Activated CD8-positive, alpha-beta memory T cell treated with anti-CD3 and anti-CD28 coated beads, Interleukin-2, amount 50 U/mL, for 48 hours (primary cell): ENCODE results near the gene GLMP.
"Not testable (repeated sequence)": the region's sequence is repeated elsewhere in the genome, so short reads cannot be mapped to it uniquely, and the experiment has no call there.

ENCODE experiments used
- DNase-seq: peaks from one replicate; pipeline ENCODE4 v3.0.0-alpha.2; 2020

Gene GLMP, protein sequence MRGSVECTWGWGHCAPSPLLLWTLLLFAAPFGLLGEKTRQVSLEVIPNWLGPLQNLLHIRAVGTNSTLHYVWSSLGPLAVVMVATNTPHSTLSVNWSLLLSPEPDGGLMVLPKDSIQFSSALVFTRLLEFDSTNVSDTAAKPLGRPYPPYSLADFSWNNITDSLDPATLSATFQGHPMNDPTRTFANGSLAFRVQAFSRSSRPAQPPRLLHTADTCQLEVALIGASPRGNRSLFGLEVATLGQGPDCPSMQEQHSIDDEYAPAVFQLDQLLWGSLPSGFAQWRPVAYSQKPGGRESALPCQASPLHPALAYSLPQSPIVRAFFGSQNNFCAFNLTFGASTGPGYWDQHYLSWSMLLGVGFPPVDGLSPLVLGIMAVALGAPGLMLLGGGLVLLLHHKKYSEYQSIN

DNA sequence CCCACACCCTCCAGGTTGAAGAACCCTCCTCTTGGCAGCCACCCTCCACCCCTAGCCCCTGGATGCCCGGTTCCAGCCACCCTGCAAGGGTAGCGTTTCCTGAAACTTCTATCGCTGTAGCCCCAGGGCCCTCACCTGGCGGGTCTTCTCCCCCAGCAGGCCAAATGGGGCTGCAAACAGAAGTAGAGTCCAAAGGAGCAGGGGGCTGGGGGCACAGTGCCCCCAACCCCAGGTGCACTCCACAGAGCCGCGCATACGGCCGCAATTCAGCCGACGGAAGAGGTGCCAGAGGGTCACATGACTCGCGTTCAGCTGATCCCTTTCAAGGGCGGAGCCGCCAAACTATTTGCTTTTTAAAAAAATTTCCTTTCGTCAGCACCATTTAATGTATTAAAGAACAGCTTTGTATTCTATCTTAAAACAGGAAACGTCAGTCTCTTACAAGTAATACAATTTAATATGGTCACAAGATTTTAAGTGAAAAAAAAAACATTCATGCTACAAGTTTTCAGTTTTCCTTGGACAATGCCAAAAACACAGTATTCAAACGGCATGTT, at the start of gene GLMP:
Gene GLMP, minus strand, starts transcription at position 289 of the 557 bp plus-strand sequence. Its CDS starts 34 bp downstream, at position 255.
- DNase-seq = peak; percentile 75

DNA sequence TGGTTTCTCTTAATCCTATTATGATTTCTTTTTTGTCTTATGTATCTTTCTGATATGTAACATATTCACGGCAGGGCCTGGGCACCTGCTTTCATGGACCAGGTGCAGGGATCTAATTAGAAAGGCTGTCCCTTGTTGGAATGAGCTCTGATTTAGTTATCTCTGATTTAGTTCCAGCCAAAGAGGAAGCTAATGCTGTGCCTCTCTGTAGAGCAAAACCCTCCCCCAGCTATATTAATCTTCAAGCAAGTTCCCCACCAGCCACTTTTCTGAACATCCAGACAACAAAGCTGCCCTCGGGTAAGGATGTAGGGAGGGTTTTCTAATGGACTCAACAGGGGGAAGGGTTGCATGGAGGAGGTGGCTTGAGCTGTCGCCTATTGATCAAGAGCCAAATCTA, 48.9 kb upstream of the GLMP start:
- DNase-seq = no peak

DNA sequence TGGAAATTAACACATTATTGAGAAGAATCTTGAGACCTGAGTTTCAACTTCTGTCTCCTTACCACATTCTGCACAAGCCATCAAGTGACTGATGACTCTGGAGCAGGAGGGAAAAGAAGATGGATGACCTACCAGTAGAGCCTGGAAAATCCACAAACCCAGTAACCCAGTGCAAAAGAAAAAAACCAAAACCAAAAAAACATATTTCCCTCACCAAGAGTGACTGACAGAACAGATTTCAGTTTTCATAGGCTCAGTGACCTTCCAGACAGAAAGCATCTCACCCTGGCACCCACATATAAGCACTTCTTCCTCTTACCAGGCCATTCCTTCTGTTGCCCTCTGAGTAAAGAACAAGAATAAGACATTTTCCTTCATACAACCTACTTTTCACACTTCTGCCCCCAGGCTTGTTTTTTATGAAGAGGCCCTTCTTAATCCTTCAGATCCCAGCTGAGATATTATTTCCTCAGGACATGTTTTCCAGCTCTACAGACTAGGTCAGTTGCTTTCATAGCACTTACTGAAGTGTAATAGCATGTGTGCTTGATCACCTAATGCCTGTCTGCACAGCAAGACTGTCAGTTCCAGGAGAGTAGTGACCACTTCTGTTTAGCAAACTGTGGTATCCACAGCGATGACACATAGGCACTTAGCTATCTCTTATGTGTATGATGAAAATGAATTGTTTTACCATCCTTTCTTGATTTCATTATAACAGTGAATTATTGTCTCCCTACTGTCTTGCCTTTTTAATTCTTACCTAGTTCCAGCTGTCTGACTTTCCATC, 46.9 kb upstream of the GLMP start:
- DNase-seq = no peak

DNA sequence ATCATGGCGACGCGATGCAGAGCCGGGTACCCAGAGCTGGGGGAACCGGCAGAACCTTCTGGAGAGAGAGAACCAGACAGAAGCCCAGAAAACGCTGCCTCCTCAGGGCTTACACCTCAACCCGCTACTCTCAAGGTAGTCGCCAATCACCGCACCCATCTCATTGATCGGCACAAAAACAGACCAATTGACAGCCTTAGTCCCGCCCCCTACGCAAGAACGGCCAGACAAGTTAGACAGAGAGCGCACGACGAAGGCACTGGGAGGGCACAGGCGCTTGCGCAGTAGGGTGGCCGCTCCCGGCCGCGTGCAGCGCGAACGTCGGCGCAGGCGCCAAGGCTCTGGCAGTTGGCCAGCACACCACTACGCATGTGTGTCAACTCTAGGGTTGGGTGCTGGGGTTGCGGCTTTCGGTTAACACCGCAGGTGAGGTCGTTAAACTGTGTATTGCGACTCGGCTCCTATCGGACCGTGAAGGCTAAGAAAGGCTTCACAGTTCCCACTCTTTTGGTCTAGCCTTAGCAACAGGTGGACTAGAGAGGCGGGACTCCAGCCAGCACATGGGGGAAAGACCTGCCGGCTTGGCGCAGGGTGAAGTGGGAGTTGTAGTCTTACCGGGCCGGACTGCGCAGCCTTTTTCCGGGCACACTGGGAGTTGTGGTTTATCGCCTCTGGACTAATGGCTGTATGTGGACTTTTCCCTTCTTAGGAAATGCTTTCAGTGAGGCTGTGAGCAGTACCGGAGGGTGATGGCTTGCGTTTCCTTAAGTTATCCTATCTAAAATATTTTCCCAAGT, 42.9 kb upstream of the GLMP start, which contains the start of the genes CCT3 and TSACC:
Gene CCT3, minus strand, starts transcription at position 113 of the 797 bp plus-strand sequence. Its CDS starts 108 bp downstream, at position 5.
Gene TSACC, plus strand, starts transcription at position 347 of the 797 bp plus-strand sequence. CDS start 1,232 bp downstream, outside the sequence.
- DNase-seq = peak; percentile 100

DNA sequence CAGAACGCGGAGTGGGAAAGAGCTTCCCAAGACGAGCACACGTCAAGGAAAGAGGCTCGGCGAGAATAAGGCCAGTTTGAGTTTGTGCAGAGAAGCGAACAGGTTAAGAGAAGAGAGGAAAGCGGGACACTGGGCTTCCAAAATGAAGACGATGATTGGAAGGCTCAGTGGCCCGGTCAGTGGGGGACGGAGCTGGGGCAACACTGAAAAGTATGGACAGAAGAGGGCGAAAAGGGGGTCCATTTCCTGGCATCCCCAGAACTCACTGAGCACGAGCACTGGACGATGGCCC, 42.4 kb upstream of the GLMP start:
- DNase-seq = no peak

DNA sequence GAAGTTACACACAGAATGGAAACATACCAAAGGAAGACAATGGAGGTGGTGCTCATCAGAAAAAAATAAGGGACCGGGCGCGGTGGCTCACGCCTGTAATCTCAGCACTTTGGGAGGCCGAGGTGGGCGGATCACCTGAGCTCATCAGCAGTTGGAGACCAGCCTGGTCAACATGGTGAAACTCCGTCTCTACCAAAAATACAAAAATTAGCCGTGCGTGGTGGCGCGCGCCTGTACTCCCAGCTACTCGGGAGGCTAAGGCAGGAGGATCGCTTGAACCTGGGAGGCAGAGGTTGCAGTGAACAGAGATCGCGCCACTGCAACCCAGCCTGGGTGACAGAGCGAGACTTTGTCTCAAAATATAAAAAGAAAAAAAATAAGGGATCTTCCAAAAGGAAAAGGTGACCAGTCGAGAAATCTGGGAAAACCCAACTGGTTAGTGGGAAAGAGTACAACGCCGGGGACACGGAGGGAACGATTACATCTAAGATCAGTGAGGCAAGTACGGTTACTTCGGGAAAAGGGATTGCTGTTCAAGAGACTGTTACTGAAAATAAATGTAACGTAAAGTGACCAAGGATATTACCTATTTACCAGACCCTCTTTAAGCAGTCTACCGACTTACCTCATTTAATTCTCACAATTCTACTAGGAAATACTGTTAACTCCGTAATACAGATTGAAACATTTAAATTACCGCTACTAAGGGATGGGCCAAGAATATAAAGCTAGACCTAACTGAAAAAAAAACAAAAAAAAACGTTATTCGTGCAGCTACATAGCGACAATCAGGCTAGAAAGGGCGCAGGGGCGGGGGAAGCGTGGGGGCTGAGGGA, 41.8 kb upstream of the GLMP start:
- no peak for DNase-seq

DNA sequence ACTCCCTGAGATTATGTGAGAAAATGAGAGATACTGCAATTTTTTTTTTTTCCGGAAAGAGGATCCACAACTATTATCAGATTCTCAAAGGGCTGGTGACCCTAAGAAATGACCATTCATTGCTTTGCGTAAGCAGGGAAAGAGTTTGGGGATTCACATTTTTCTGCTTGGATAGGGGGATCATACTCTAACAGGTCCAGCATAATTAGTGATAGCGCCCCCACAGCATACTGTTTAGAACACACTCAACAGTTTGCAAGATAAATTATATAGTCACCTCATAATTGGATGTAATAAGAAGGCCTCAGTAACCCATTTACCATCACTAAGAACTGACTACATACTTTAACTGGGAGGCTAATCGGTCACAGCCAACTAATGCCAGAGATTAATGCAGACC, 40.8 kb upstream of the GLMP start:
- no peak for DNase-seq

DNA sequence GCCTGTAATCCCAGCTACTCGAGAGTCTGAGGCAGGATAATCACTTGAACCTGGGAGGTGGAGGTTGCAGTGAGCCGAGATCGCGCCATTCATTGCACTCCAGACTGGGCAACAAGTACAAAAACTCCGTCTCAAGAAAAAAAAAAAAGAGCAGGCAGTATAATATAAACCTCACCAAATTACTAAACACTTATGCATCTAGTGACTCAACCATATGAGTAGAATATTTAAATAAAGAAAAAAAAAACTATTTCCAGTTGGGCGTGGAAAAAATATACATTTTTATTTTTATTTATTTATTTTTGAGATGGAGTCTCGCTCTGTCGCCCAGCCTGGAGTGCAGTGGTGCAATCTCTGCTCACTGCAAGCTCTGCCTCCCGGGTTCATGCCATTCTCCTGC, 27.7 kb upstream of the GLMP start:
- not testable (repeated sequence) for DNase-seq

DNA sequence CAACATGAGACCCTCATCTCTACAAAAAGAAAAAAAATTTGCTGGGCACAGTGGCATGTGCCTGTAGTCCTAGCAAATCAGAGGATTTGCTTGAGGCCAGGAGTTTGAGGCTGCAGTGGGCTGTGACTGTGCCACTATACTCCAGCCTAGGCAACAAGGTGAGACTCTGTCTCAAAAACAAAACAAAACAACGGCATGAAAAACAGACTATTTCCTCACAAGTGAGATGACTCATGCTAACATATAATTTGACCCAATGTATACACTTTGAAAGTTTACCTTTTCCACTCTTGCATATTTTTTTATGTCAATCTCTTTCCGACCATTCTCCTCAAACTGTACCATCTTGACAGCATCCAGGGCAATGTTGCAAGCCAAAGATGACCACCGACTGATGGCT, 25.1 kb upstream of the GLMP start:
- no peak for DNase-seq

DNA sequence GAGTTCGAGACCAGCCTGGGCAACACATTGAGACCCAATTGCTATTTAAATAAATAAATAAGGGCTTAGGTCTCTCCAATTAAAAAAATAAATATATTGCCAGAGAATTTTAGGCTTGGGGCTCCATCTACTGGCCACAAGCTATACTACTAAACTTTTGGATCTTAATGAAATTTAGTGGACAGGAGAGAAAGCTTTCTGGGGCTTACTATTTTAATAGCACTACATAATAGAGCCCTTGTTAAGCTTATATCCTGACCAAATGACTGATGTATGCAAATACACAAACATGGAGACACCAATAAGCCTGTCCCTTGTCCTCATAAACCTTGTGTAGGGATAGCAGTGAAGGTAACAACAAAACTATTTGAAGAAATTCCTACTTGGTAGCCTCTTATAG, 24.2 kb upstream of the GLMP start:
- no peak for DNase-seq

DNA sequence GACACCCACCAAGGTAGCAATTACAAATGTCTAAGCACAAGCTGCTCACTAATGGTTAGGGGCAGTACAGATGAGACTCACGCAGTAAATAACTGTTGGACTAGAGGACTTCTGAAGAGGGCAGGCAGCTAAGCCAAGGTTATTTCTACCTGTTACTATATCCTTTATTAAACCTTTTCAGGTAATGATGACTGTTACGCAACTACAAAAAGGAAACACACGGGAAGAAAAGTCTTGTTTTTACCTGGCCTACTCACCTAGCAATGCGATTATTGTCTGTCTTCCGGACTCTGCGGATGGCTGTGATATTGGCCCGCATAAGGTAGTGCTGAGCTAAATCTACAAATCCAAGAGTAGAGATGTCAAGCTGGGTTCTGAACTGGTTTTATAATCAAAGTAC, 21.4 kb upstream of the GLMP start:
- no peak for DNase-seq

DNA sequence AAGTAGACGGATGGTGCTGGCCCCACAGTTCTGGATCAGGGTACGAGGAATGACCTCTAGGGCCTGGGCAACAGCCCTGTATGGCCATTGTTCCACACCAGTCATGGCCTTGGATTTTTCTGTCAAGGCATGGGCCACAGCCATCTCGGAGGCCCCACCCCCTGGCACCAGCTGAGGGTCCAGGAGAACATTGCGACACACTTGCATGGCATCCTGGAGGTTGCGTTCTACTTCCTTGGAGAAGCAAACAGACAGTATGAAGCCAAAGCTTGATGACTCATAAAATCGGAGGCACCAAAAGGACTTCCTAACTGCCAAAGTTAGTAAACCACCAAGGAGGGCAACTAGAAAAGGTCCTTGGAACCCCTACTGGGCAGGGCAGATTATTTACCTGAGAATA, 15.5 kb upstream of the GLMP start:
- DNase-seq = no peak

DNA sequence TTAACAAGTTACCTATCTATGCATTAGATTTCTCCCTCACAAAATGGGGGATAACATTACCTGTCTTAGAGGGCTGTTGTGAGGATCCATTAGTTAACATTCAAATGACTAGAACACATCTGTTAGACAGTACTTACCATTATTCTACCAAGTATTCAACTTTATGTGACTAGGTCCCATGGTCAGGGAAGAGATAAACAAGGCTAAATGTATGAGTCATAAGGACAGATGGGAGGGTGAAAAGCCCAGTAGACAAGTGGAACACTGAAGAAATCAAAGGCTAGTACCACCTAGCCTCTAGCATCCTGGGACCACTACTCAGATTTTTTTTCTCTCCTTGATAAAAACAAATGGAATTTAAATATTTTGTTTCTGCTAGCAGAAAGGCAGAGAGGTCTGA, 12.6 kb upstream of the GLMP start:
- DNase-seq = no peak

DNA sequence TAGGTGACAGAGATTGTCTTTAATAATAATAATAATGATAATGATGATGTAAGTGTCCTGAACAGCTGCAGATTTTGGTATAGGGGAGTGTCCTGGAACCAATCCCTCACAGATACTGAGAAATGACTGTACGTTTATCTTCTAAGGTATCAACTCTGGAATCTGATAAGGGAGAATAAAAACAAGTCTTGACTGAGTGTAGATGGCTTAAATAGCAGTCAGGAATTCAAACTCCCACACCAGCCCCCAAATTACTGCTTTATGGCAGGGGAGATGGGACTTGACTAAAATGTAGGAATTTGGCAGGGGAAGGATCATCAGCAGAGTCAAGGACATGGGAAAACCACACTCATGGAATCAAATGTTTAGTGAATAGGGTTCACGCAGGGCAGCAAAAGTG, 9.7 kb upstream of the GLMP start:
- DNase-seq = no peak

DNA sequence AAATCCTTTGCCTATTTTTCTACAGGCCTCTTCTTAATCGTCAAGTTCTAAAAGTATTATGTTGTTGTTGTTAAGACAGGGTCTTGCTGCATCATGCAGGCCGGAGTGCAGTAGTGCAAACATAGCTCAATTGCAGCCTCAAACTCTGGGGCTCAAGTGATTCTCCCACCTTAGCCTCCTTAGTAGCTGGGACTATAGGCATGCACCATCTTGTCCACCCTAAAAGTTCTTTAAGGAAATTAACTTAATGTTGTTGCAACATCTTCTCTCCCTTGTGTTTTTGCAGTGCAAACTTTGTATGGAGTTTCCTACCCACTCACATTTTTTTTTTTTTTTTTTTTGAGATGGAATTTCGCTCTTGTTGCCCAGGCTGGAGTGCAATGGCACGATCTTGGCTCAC, 7.8 kb upstream of the GLMP start:
- no peak for DNase-seq

DNA sequence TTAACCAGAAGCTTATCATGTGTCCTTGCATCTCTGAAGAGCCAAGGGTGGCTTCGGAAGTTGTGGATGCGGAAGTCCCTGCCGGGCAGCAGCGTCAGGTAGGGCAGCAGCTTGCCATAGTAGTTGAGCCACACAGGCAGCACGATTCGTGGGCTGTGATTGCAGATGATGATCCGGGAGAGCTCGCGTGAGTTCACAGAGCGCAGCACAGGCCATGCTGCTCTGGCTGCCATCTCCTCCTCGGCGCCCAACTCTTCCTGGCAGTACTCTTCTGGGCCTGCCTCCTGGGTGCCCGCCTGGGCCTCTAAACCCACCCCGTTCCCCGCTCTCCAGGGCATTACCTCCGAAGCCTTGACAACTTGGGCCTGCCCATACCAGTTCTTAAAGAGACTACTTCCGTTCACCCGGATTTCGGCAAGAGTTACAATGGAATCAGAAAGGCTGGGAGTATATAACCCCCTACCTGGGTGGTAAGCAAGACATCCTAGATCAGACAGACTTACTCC, 3.4 kb upstream of the GLMP start, which contains the start of gene VHLL:
Gene VHLL, minus strand, starts transcription at position 456 of the 506 bp plus-strand sequence. Its CDS starts 118 bp downstream, at position 338.
- no peak for DNase-seq

DNA sequence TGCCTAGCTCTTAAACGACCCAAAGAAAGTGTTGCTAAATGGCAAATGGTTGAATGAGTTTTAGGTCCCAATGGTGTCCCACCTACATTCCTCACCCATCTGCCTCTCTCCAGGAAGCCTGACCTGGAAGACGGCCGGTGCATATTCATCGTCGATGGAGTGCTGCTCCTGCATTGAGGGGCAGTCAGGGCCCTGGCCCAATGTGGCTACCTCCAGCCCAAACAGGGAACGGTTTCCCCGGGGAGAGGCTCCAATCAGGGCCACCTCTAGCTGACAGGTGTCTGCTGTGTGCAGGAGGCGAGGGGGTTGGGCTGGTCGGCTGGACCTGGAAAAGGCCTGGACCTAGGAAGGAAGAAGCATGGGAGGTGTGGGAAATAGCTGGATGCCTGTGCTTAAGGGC, 1.6 kb downstream of the GLMP start:
- no peak for DNase-seq

DNA sequence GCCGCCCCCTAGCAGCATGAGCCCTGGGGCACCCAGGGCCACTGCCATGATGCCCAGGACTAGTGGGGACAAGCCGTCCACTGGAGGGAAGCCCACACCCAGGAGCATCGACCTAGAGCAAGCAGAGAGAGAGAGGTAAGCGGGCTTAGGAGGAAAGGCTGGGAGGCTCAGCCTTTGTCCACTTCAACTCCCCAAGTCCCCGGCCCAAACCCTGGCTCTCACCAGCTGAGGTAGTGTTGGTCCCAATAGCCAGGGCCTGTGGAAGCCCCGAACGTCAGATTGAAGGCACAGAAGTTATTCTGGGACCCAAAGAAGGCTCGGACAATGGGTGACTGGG, 2.4 kb downstream of the GLMP start:
- DNase-seq = no peak

DNA sequence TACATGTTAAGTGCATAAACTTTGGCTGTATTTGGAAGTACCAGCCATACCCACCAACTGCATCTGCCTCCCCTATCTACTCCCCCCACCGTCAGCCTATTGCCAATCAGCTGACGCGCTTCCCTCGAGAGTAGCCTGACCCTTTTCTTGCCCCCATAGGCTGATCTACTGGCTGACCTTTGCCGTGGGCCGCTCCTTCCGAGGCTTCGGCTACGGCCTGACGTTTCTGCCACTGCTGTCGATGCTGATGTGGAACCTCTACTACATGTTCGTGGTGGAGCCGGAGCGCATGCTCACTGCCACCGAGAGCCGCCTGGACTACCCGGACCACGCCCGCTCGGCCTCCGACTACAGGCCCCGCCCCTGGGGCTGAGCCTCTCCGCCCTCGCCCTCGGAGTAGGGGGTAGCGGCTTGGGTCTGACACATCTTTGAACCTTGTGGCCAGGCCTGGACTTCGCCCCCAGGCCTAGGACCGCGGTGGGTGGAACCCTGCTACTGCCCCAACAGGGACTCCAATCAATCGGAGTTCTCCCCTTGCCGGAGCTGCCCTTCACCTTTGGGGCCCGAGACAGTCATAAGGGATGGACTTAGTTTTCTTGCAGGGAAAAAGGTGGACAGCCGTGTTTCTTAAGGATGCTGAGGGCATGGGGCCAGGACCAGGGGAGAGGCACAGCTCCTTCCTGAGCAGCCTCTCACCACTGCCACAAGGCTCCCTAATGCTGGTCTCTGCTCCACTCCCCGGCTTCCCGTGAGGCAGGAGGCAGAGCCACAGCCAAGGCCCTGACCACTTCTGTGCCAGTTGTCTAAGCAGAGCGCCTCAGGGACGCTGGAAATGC, 4.0 kb downstream of the GLMP start:
- no peak for DNase-seq

DNA sequence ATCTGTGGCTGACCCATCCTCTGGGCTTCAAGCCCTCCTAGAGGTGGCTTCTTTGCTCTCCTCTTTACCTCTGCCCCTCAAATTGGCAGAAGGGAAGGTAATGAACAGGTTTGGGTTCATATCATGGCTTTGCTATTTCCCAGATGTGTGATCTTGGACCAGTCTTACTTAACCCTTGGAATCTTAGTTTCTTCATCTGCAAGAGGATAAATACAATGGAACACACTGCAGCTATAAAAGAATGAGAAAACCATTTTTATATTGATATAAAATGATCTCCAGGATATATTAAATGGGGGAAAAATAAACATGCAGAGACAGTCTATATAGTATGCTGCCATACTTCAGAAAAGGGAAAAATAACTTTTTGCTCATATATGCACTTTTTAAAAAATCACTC, 5.6 kb downstream of the GLMP start:
- DNase-seq = no peak

DNA sequence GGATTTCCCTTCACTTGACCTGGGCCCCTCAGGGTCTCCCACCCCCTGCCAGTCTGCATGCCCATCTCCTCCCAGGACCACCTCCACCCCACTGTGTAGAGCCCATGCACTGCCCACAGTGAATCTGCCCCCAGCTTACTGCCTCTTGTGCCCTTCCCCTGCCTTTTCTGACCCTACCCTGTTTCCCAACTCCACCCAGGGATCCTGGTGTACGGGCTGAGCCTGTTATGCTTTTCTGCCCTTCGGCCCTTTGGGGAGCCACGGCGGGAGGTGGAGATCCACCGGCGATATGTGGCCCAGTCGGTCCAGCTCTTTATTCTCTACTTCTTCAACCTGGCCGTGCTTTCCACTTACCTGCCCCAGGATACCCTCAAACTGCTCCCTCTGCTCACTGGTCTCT, 9.4 kb downstream of the GLMP start:
- no peak for DNase-seq
